ENCODE measurements around the gene PCDHB11. TPM values are rescaled to one million over a fixed set of nuclear protein-coding genes. Genes with fewer than 3 reads are reported as not detected.
"Not testable (repeated sequence)": the region's sequence is repeated elsewhere in the genome, so short reads cannot be mapped to it uniquely, and the experiment has no call there.

PCDHB11 gene
- total RNA-seq (2021; fragmentation: NEBNext Ultra II Directional; extraction: Animal tissue kit (Norgen Biotek cat#: 25700)), result under 1 TPM; 0.33 to 0.54 (median 0.47) TPM
- long read RNA-seq, result 0 reads

DNA sequence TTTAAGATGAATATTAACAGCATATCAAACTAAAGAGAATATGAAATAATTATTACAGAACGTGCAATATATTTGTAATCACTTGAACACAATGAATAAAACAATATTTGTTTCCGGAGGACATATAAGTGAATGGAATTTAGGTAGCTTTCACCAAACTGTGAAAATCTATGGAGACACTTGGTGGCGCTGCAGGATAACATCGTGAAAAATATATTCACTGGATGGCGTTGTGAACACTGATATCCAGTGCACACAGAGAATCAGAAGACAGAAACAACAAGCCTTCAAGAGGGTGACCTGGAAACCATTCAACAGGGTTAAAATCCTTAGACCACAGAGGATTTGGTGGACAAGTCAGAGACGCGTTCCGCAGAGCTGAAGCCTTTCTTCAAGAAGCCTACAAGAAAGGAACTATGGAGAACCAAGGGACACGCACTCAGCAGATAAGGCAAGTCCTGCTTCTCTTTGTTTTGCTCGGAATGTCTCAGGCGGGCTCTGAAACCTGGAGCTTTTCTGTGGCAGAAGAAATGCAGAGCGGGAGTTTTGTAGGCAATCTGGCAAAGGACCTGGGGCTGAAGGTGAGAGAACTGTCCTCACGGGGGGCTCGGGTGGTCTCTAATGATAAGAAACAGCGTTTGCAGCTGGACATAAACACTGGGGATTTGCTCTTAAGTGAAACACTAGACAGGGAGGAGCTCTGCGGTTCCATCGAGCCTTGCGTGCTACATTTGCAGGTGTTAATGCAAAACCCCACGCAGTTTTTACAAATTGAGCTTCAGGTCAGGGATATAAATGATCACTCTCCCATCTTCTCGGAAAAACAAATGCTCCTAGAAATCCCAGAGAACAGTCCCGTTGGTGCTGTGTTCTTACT lies at the start of gene PCDHB11:
Gene PCDHB11, plus strand, starts transcription at position 269 of the 877 bp plus-strand sequence. Its CDS starts 148 bp downstream, at position 417.
- H3K4me3 Mint-ChIP-seq, result peak within 1 kb of the TSS; percentile 55
- H3K4me1 Mint-ChIP-seq (ENCODE audit: low read depth), result no peaks in the 10 kb centered on the region
- H3K9me3 Mint-ChIP-seq, result peaks cover 52% of the 10 kb centered on the region
- peaks cover 14% of the 10 kb centered on the region for H3K36me3 Mint-ChIP-seq (ENCODE audit: low read depth)
- DNase-seq, result no peak
- peak; percentile 66 for TF ChIP-seq CTCF (IDR thresholded peaks at IDR 0.05)
- H3K27ac Mint-ChIP-seq, result no peak within 1 kb of the TSS
- H3K27me3 Mint-ChIP-seq (ENCODE audit: insufficient read depth), result peaks cover 2% of the 10 kb centered on the region; the same call in 1 of the 2 replicates

- peak; percentile 41 for DNase-seq
- H3K9me3 Mint-ChIP-seq, result peaks cover 17% of the 10 kb centered on the region
- TF ChIP-seq CTCF (IDR thresholded peaks at IDR 0.05), result peak; percentile 71
- peaks cover 7% of the 10 kb centered on the region for H3K4me1 Mint-ChIP-seq (ENCODE audit: low read depth)
- no peaks in the 10 kb centered on the region; the same call in 1 of the 2 replicates for H3K36me3 Mint-ChIP-seq (ENCODE audit: low read depth)
- peaks cover 5% of the 10 kb centered on the region for H3K27me3 Mint-ChIP-seq (ENCODE audit: insufficient read depth)
- peak within 1 kb of the TSS; percentile 87 for H3K4me3 Mint-ChIP-seq
- H3K27ac Mint-ChIP-seq, result no peak within 1 kb of the TSS
Measured at GRCh38 chr5:141149812-141150211, 49.6 kb upstream of the PCDHB11 start, which contains the start of gene PCDHB6. Gene PCDHB6 (plus strand): TSS chr5:141150057. CDS start chr5:141150258, 201 bp downstream.

DNA sequence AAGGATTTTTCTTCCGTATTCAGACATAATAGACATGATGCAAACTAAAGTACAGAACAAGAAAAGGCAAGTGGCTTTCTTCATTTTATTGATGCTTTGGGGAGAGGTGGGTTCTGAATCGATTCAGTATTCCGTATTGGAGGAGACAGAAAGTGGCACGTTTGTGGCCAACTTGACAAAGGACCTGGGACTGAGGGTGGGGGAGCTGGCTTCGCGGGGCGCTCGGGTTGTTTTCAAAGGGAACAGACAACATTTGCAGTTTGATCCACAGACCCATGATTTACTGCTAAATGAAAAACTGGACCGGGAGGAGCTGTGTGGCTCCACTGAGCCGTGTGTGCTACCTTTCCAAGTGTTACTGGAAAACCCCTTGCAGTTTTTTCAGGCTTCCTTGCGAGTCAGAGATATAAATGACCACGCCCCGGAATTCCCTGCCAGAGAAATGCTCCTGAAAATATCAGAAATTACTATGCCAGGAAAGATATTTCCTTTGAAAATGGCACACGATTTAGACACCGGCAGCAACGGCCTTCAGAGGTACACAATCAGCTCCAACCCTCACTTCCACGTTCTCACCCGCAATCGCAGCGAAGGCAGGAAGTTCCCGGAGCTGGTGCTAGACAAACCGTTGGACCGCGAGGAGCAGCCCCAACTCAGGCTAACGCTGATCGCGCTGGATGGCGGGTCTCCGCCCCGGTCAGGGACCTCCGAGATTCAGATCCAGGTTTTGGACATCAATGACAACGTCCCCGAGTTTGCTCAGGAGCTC lies 49.0 kb upstream of the PCDHB11 start:
- Mint-ChIP-seq H3K27me3 (ENCODE audit: insufficient read depth) (peaks cover 5% of the 10 kb centered on the region), H3K27ac (no peak overlapping the region), H3K4me1 (ENCODE audit: low read depth) (peaks cover 7% of the 10 kb centered on the region), H3K36me3 (ENCODE audit: low read depth) (no peaks in the 10 kb centered on the region; the same call in 1 of the 2 replicates), H3K9me3 (peaks cover 17% of the 10 kb centered on the region), H3K4me3 (peak overlapping the region; percentile 87)
- no peak for DNase-seq
- no peak for TF ChIP-seq CTCF (IDR thresholded peaks at IDR 0.05)

GRCh38 chr5:141150993-141151325 lies 48.5 kb upstream of the PCDHB11 start:
- TF ChIP-seq CTCF (IDR thresholded peaks at IDR 0.05), result no peak
- peaks cover 6% of the 10 kb centered on the region for H3K27me3 Mint-ChIP-seq (ENCODE audit: insufficient read depth)
- no peaks in the 10 kb centered on the region; the same call in 1 of the 2 replicates for H3K36me3 Mint-ChIP-seq (ENCODE audit: low read depth)
- no peak overlapping the region for H3K27ac Mint-ChIP-seq
- no peak for DNase-seq
- H3K4me1 Mint-ChIP-seq (ENCODE audit: low read depth), result peaks cover 7% of the 10 kb centered on the region
- H3K9me3 Mint-ChIP-seq, result peaks cover 17% of the 10 kb centered on the region
- H3K4me3 Mint-ChIP-seq, result peak overlapping the region; percentile 87; the same call in 1 of the 2 replicates

GRCh38 chr5:141151632-141152031 lies 47.8 kb upstream of the PCDHB11 start:
- not testable (repeated sequence) for H3K27ac Mint-ChIP-seq; H3K4me3 Mint-ChIP-seq; H3K4me1 Mint-ChIP-seq (ENCODE audit: low read depth); H3K27me3 Mint-ChIP-seq (ENCODE audit: insufficient read depth); H3K36me3 Mint-ChIP-seq (ENCODE audit: low read depth); DNase-seq
- peaks cover 20% of the 10 kb centered on the region for H3K9me3 Mint-ChIP-seq

DNA sequence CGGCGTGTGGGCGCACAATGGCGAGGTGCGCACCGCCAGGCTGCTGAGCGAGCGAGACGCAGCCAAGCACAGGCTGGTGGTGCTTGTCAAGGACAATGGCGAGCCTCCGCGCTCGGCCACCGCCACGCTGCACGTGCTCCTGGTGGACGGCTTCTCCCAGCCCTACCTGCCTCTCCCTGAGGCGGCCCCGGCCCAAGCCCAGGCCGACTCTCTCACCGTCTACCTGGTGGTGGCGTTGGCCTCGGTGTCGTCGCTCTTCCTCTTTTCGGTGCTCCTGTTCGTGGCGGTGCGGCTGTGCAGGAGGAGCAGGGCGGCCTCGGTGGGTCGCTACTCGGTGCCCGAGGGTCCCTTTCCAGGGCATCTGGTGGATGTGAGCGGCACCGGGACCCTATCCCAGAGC lies 47.3 kb upstream of the PCDHB11 start:
- H3K27me3 Mint-ChIP-seq (ENCODE audit: insufficient read depth), result peaks cover 13% of the 10 kb centered on the region
- not testable (repeated sequence) for DNase-seq; H3K4me1 Mint-ChIP-seq (ENCODE audit: low read depth); H3K4me3 Mint-ChIP-seq; H3K27ac Mint-ChIP-seq; H3K36me3 Mint-ChIP-seq (ENCODE audit: low read depth)
- peaks cover 25% of the 10 kb centered on the region for H3K9me3 Mint-ChIP-seq
